Stomach (tissue), 9 donors: Measurements from ENCODE around the gene LCORL. TPM values are rescaled to one million over a fixed set of nuclear protein-coding genes. Genes with fewer than 3 reads are reported as not detected.
A peak's percentile ranks its signal among the peaks of the same experiment; 100 is the strongest.

Experiments used
- DNase-seq, 2 donors: peaks; one replicate each; pipeline versions ENCODE4 v3.0.0 to v3.0.0-alpha.2; 2013 to 2019
- H3K27ac ChIP-seq, 5 donors: fragments of 200-600 bp in 4 of 5; sonication (generic) in 4 of 5; one replicate each; pipeline ENCODE4 v1.5.1; 2013 to 2019; ENCODE audit warnings: mild to moderate bottlenecking in 1 of 5, moderate library complexity in 1 of 5
- H3K27me3 ChIP-seq, 3 donors: fragments of 200-600 bp; sonication (generic); one replicate each; pipeline ENCODE4 v1.5.1; 2017 to 2019; ENCODE audit warnings: mixed run types in 1 of 3
- H3K36me3 ChIP-seq, 4 donors: fragments of 200-600 bp; sonication (generic); 1 replicate in 3 of 4; 2 replicates in 1 of 4; pipeline ENCODE4 v1.5.1; 2016 to 2019
- H3K4me1 ChIP-seq, 4 donors: fragments of 200-600 bp; sonication (generic); one replicate each; pipeline ENCODE4 v1.5.1; 2016 to 2019
- H3K4me3 ChIP-seq, 4 donors: fragments of 200-600 bp; sonication (generic) in 3 of 4; one replicate each; pipeline ENCODE4 v1.5.1; 2016 to 2019; ENCODE audit warnings: mild to moderate bottlenecking in 1 of 4
- H3K9me3 ChIP-seq, 4 donors: fragments of 200-600 bp; sonication (generic); one replicate each; pipeline ENCODE4 v1.5.1; 2016 to 2019
- EP300 ChIP-seq: sonication (generic); formaldehyde crosslinking; IDR thresholded peaks from one replicate; pipeline ENCODE4 v1.6.1; 2017; ENCODE audit warnings: antibody characterized with exemption
- POLR2A ChIP-seq, 4 donors: fragments of 450-650 bp; IDR thresholded peaks; one replicate each; pipeline ENCODE4 v1.6.1; 2016; ENCODE audit warnings: antibody characterized with exemption in 4 of 4, control low read depth in 2 of 4, mild to moderate bottlenecking in 1 of 4, moderate library complexity in 1 of 4
- POLR2AphosphoS5 ChIP-seq, 3 donors: sonication (generic); formaldehyde crosslinking; IDR thresholded peaks; one replicate each; pipeline ENCODE4 v1.6.1; 2016; ENCODE audit warnings: antibody characterized with exemption in 3 of 3
- WGBS, 5 donors: extraction: QIAGEN DNeasy Blood & Tissue Kit in 3 of 5; methylation state at CpG; one replicate each; pipeline versions ENCODE4 v1.1.5 to v1.1.7; 2013 to 2018; 5-methylcytosine and 5-hydroxymethylcytosine counted together
- intact Hi-C: fragments of 100-400 bp; cut with DNase I; formaldehyde crosslinking; loops from one replicate; pipeline ENCODE4 v1.15.1; 2023; ENCODE audit warnings: low total_unique reads
- polyA plus RNA-seq, 3 donors: library from polyadenylated mRNA; stranded (reverse); fragments of 200-250 nt; gene quantifications; one replicate each; pipeline ENCODE4 v1.2.3, GENCODE V29; 2013
- total RNA-seq, 5 donors: library from RNA; depleted of rRNA; stranded (reverse); fragments of >200 nt; gene quantifications; one replicate each; pipeline versions ENCODE4 v1.1.0 to v1.2.3, GENCODE V29; 2014 to 2016
- TF ChIP-seq, protein P1 (sequence below), 7 experiments: fragments of 450-650 bp in 4 of 7; fragments of 200-600 bp in 3 of 7; sonication (generic) in 3 of 7; IDR thresholded peaks; one replicate each; pipeline ENCODE4 v1.5.1; 2016 to 2019; ENCODE audit warnings: antibody characterized with exemption in 7 of 7, control low read depth in 2 of 7, mild to moderate bottlenecking in 1 of 7
- donor health status: healthy with polysubstance abuse.
- donor health status: Bipolar disorder and iron deficiency.
- donor health status: healthy.

The LCORL gene
- total and polyA plus RNA-seq, 8 donors: 1.8 to 28.1 (median 8.2) TPM

DNA sequence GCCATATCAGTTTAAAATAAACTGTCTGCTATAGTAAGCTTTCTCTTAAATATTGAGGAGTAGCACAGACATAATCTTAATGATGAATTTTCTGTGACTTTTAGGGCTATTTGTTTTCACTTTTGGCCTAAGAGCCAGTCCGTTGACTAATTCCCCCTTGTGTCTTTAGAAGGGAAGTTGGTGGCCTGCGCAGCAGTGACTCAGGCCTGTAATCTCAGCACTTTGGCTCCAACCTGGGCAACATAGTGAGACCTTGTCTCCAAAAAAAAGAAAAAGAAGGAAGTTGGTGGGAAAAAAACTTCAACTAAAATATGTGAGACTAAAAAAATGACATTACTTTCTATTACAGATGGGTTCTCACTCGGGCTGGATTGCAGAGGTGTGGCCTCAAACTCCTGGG, 207.4 kb downstream of the LCORL start:
- H3K9me3 ChIP-seq: no peaks in the 10 kb centered on the region
- H3K4me1 ChIP-seq: peaks cover 10 to 29% (median 16%) of the 10 kb centered on the region in 4 donors
- H3K27me3 ChIP-seq: no peaks in the 10 kb centered on the region
- 71 to 92% (median 85%) methylated on average over 3 of the region's 3 CpGs for WGBS, 5 donors
- H3K27ac ChIP-seq: no peak overlapping the region
- no peak for DNase-seq
- intact Hi-C loops: no loop called here
- TF ChIP-seq POLR2AphosphoS5 (IDR thresholded peaks at IDR 0.05): no peak
- TF ChIP-seq, protein P1, sequence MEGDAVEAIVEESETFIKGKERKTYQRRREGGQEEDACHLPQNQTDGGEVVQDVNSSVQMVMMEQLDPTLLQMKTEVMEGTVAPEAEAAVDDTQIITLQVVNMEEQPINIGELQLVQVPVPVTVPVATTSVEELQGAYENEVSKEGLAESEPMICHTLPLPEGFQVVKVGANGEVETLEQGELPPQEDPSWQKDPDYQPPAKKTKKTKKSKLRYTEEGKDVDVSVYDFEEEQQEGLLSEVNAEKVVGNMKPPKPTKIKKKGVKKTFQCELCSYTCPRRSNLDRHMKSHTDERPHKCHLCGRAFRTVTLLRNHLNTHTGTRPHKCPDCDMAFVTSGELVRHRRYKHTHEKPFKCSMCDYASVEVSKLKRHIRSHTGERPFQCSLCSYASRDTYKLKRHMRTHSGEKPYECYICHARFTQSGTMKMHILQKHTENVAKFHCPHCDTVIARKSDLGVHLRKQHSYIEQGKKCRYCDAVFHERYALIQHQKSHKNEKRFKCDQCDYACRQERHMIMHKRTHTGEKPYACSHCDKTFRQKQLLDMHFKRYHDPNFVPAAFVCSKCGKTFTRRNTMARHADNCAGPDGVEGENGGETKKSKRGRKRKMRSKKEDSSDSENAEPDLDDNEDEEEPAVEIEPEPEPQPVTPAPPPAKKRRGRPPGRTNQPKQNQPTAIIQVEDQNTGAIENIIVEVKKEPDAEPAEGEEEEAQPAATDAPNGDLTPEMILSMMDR (IDR thresholded peaks at IDR 0.05): no peak
- no peak for TF ChIP-seq EP300
- TF ChIP-seq POLR2A (IDR thresholded peaks at IDR 0.05): no peak
- H3K4me3 ChIP-seq: no peak overlapping the region
- no peaks in the 10 kb centered on the region for H3K36me3 ChIP-seq

DNA sequence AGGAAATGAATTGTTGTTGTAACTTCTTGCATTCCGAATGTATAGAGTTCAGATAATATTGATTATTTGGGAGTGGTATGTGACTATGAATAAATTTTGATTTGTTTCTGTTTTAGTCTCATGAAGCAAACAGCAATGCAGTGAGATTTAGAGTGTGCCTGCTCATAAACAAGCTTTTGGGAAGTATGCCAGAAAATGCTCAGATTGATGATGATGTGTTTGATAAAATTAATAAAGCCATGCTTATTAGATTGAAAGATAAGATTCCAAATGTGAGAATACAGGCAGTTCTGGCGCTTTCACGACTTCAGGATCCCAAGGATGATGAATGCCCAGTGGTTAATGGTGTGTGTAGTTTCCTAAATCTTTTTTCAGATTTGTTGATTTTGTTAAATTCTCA, 208.8 kb downstream of the LCORL start:
- intact Hi-C loops: no loop called here

DNA sequence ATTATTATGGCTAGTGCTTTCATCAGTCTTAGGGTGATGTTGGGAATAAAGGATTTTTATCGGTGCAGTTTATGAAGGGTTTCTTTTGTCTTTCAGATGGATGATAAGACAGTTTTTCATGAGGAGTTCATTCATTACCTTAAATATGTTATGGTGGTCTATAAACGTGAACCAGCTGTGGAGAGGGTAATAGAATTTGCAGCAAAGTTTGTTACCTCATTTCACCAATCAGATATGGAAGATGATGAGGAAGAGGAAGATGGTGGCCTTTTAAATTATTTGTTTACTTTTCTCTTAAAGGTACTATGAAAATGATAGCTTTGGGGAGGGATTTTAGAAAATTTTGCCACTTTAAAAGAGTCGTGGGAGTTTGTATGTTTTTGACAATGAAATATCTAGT, 209.4 kb downstream of the LCORL start:
- H3K4me1 ChIP-seq: peaks cover 28 to 49% (median 33%) of the 10 kb centered on the region in 4 donors
- H3K4me3 ChIP-seq: peak overlapping the region in 1 of 4 donors; percentile 68
- intact Hi-C loops: no loop called here
- H3K36me3 ChIP-seq: no peaks in the 10 kb centered on the region
- 8 to 16% (median 13%) methylated on average over 3 of the region's 3 CpGs for WGBS, 5 donors
- no peaks in the 10 kb centered on the region for H3K9me3 ChIP-seq
- no peak overlapping the region for H3K27ac ChIP-seq
- H3K27me3 ChIP-seq: no peaks in the 10 kb centered on the region
- no peak for DNase-seq
- TF ChIP-seq, protein P1 (IDR thresholded peaks at IDR 0.05): no peak
- TF ChIP-seq POLR2AphosphoS5 (IDR thresholded peaks at IDR 0.05): no peak
- TF ChIP-seq EP300: no peak
- TF ChIP-seq POLR2A (IDR thresholded peaks at IDR 0.05): no peak

More for the DNA sequence above, 208.8 kb downstream of the LCORL start:
- Histone ChIP-seq H3K36me3 (no peaks in the 10 kb centered on the region), H3K9me3 (no peaks in the 10 kb centered on the region), H3K27ac (no peak overlapping the region), H3K4me1 (peaks cover 23 to 42% (median 27%) of the 10 kb centered on the region in 4 donors), H3K4me3 (no peak overlapping the region), H3K27me3 (no peaks in the 10 kb centered on the region)
- TF ChIP-seq POLR2AphosphoS5 (IDR thresholded peaks at IDR 0.05) (no peak), POLR2A (IDR thresholded peaks at IDR 0.05) (no peak), EP300 (no peak)
- TF ChIP-seq, protein P1 (IDR thresholded peaks at IDR 0.05): no peak
- 66 to 71% (median 68%) methylated on average over 3 of the region's 3 CpGs for WGBS, 5 donors
- no peak for DNase-seq

DNA sequence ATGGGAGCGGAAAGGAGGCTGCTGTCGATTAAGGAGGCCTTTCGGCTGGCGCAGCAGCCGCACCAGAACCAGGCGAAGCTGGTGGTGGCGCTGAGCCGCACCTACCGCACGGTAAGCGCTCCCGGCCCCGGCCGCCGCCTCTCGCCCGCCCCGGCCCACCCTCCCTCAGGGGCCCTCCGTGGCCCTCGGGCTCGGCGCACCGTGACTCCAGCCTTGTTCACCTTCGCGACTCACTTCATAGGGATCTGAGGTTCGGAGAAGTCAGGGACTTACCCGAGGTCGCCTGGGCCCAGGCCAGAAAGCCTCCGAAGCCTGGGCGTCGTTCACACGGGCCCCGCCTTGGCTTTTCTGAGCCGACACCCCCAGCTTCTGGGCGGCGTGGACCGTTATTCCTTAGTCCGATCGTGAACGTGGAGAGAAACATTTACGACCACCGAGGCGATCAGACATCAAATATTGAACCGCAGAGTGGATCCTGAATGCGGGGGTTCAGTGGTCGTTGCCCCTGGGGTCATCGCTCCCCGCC, 210.4 kb downstream of the LCORL start:
- H3K27ac ChIP-seq: peak overlapping the region in 4 of 5 donors; percentile 96 to 98 (median 97)
- 0 to 2% (median 0%) methylated on average over 20 to 48 of the region's 48 CpGs for WGBS, 5 donors
- H3K9me3 ChIP-seq: no peaks in the 10 kb centered on the region
- no peak for DNase-seq
- TF ChIP-seq POLR2AphosphoS5 (IDR thresholded peaks at IDR 0.05) (no peak), POLR2A (IDR thresholded peaks at IDR 0.05) (no peak)
- TF ChIP-seq, protein P1 (IDR thresholded peaks at IDR 0.05): no peak
- no peaks in the 10 kb centered on the region for H3K27me3 ChIP-seq
- peaks cover 33 to 59% (median 40%) of the 10 kb centered on the region in 4 donors for H3K4me1 ChIP-seq
- H3K36me3 ChIP-seq: no peaks in the 10 kb centered on the region
- peak overlapping the region; percentile 68 to 88 (median 77) for H3K4me3 ChIP-seq
- intact Hi-C loops: no loop called here
